ENCODE measurements around the gene BASP1.
A peak's percentile ranks its signal among the peaks of the same experiment; 100 is the strongest.
"Not testable (repeated sequence)": the region's sequence is repeated elsewhere in the genome, so short reads cannot be mapped to it uniquely, and the experiment has no call there.

BASP1 gene

DNA sequence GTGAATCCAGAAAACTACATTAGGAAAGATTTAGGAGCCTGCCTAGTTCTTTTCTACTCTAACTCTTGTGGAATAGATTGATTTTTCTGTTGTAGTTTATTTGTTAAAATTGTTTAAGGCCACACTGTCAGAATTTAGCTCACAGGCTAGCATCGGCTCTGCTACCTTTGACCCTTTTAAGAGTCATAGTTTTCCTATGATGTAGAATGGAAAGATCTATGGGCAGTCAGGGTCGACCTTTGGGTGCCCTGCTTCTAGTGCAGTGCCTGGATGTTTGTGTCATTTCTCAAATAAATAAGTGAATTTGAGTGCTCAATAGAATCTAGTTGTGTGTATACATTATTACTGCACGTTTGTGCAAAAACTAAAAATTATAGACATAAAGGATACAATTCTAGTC, 38.7 kb downstream of the BASP1 start:
- no peak for DNase-seq (ENCODE audit: low spot score)

DNA sequence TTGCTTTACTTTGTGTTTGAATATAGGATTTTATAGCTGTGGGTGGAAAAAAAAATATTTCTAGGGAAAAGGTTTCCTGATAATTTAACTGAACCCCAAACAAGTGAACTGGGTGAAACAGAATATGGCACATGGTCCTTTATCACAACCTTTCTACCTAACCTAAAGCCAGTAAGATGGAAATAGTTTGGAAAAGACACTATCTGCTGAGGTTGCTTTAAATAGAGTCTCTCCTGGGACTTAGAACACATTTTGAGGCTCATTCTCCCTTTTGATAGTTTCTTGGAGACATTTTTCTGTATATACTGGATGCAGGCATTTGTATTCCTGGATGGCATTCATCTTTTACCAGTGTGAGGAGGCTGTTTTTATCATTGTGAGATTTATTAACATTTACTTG, 39.4 kb downstream of the BASP1 start:
- no peak for DNase-seq (ENCODE audit: low spot score)

DNA sequence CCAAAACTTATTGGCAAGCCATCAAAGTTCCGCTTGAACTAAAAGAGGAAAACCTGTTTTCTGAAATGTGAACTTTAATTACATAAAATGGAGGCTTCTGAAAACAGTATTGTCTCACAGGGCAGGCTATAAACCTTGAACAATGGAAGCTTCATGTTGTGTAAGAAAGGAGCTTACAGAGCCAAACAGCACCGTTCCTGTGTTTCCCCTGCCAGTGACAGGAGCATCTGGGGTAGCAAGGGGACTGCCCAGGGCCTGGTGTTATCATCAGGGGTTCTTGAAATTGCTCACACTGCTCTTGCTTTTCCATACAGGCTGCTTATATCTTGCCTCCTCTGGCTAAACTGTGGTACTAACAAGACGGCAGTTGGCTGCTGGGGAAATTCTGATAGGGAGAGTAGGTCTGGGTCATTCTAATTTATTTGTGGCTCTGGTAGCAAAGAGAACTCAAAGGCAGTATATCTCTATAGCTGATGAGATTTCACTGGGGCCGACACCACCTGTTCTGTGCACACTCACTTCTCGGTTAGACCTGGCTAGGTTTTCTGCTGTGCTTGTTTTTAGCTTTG, 40.4 kb downstream of the BASP1 start:
- no peak for DNase-seq (ENCODE audit: low spot score)

DNA sequence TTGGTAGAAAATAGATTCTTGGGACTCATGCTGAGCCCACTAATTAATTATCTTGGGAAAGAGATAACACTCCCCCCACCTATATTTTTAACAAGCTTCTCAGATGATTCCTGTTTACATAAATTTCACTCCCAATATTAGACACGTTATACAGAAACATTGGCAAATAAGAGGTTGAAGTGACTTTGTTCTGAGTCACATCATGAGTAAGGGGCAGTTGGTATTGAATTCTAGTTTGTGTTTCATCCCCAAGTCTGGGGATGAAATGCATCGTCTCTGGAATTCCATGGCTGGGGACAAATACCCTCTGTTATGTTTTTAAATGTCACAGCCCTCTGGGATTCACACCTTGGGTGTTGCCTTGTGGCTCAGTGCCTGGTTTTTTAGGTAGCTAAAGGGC, 41.0 kb downstream of the BASP1 start:
- no peak for DNase-seq (ENCODE audit: low spot score)

DNA sequence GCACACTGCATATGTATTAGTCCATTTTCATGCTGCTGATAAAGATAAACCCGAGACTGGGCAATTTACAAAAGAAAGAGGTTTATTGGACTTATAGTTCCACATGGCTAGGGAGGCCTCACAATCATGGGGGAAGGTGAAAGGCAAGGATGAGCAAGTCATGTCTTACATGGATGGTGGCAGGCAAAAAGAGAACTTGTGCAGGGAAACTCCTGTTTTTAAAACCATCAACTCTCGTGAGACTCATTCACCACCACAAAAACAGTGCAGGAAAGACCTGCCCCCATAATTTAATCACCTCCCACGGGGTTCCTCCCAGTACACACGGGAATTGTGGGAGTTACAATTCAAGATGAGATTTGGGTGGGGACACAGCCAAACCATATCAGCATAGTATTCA, 41.6 kb downstream of the BASP1 start:
- not testable (repeated sequence) for DNase-seq (ENCODE audit: low spot score)

DNA sequence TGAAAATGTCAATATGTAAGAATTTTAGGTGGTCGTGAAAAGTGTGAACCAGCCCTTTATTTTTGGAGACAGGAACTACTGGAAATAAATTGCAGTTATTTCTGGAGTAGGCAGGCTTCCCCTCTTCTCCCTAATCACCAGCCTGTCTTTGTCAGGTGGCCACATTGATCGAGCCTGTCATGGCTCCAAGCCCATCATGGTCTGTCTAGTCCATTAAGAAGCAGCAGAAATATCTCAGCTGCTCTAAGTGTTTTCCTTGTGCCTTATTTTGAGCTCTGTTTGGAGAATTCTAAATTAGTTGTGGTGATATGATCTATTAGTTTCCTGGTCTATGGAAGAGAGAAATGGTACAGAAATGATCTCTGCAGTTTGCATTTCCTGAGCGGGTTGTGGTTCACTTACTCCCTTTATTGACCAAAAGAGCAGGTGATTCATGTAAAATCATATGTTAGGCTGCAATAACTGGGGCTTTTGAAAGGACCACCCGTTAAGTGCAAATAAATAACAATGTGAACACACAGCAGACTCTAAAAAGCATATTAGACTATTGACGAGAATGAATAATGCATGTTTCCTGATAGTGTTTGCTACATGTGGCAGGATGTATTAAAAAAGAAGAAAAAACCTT, 42.3 kb downstream of the BASP1 start:
- DNase-seq (ENCODE audit: low spot score) = no peak

DNA sequence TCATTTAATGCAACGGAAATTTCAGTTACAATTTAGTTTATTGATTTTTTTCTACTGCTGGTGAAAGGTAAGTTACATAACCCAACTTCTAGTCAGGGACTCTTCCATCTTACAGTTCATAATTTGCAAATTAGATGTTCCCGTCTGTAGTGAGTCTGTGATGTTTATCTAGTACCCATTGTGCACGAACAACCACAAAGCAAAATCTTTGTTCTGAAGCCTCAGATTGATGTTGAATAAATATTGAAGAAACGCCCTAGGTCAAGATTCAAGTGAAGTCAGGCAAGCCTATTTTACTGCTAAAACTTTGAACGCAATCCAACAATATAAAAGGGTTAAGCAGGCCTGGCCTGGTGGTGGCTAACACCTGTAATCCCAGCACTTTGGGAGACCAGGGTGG, 43.1 kb downstream of the BASP1 start:
- DNase-seq (ENCODE audit: low spot score) = no peak

DNA sequence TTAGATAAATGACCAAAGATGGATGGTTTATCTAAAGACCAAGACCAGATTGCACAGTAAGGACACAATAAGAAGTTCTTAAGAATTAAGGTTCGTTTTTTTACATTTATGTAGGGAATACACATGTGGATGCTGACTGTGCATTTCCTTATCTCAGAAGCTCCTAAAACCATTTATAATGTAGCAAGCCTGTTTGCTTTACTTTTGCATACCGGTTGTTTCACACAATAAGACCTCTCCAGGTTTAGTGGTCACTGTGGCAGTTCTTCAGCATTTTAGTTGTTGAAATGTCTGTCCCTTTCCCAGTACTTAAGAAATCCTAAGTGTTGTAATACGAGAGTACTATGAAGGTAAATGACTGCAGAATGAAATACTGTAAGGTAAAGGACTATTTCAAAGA, 43.6 kb downstream of the BASP1 start:
- DNase-seq (ENCODE audit: low spot score) = no peak

DNA sequence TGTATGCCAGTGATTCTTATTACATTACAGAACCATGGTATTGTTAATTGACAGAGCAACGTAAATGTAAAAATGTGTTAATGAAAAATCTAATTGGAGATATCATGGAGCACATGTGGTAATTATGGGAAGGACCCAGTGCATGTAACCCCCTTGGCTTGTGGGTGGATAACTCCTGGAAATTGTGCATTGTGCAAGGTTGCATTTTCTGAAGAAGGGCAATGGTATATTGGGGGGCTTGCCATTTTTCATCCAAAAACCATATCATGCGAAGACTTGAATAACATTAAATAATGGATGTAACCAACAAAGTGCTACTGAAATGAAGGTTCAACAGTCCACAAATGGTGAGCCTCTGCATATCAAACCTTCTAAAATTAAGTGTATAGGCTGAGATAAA, 47.6 kb downstream of the BASP1 start:
- no peak for DNase-seq (ENCODE audit: low spot score)

DNA sequence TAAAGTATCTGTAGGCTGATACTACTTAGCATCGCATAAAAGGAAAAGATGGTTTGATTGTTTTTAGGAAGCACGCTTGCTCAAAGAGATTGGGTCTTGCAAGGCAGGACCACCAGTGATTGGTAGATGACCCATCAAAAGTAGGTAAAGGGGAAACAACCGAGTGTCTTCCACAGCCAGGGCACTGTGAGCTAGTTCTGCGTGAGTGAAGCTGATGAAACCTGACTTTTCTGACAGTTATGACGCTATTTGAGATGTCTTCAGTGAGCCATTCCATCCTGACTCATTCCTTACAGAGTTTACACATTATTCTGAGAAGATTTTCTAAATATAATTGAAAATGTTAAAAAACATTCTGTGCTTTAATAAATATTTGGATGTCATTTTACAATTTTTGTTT, 49.7 kb downstream of the BASP1 start:
- DNase-seq (ENCODE audit: low spot score) = no peak

DNA sequence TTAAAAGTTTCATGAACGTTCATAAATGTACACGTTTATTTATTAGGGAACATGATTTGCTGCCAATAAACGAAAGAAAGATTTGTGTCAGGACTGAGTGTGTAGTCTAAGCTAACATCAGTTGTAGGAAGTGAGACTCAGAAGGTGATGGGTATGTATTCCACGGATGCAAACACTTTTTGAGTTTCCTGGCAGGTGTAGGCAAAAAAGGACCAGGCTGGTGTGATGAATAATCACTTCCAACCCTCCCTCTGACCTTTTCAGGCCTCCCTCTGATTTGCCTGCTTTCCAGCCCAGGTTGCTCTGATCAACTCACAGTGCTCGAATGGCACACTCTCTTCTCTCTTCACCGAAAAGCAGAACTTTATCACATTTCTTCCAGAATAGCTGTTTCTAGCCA, 51.8 kb downstream of the BASP1 start:
- DNase-seq (ENCODE audit: low spot score) = no peak

DNA sequence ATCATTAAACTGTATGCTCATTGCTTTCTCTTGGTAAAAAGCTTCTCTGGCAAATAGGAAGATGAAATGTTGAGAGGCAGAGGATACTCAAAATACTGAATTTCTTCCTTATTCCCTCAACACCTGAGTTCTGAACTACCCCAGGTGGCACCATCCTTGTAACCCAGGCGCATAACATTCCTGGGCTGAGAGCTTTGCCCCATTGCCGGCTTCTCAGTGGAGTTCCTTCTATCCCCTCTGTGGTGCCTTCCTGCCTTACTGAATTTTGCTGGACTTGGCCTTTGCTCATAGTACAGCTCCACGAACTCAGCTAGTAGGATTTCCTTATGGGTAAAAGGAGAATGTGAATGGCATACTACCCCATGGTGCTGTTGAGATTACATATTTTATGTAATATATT, 54.7 kb downstream of the BASP1 start:
- no peak for DNase-seq (ENCODE audit: low spot score)

DNA sequence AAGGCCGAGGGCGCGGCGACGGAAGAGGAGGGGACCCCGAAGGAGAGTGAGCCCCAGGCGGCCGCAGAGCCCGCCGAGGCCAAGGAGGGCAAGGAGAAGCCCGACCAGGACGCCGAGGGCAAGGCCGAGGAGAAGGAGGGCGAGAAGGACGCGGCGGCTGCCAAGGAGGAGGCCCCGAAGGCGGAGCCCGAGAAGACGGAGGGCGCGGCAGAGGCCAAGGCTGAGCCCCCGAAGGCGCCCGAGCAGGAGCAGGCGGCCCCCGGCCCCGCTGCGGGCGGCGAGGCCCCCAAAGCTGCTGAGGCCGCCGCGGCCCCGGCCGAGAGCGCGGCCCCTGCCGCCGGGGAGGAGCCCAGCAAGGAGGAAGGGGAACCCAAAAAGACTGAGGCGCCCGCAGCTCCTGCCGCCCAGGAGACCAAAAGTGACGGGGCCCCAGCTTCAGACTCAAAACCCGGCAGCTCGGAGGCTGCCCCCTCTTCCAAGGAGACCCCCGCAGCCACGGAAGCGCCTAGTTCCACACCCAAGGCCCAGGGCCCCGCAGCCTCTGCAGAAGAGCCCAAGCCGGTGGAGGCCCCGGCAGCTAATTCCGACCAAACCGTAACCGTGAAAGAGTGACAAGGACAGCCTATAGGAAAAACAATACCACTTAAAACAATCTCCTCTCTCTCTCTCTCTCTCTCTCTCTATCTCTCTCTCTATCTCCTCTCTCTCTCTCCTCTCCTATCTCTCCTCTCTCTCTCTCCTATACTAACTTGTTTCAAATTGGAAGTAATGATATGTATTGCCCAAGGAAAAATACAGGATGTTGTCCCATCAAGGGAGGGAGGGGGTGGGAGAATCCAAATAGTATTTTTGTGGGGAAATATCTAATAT, 58.1 kb downstream of the BASP1 start:
- no peak for DNase-seq (ENCODE audit: low spot score)

DNA sequence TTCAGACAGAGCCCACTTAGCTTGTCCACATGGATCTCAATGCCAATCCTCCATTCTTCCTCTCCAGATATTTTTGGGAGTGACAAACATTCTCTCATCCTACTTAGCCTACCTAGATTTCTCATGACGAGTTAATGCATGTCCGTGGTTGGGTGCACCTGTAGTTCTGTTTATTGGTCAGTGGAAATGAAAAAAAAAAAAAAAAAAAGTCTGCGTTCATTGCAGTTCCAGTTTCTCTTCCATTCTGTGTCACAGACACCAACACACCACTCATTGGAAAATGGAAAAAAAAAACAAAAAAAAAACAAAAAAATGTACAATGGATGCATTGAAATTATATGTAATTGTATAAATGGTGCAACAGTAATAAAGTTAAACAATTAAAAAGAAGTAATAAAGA, 59.0 kb downstream of the BASP1 start:
- no peak for DNase-seq (ENCODE audit: low spot score)

DNA sequence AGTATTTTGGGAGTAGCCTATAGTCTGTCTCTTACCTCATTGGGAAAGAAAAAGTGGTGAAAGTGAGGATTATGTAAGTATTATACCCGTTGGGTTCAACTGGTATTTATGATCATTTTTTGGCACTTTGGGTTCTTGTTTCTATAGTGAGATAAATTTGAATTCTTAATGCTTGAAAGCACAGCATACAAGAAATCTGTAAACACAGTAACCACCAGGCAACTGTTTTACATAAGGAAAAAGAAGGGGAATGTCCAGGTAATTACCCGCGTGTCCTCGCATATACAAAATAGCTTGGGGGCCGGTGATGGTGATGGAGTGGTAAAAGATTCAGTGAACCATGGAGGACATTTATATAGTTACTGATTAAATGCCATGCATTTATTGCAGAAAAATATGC, 60.5 kb downstream of the BASP1 start:
- no peak for DNase-seq (ENCODE audit: low spot score)

DNA sequence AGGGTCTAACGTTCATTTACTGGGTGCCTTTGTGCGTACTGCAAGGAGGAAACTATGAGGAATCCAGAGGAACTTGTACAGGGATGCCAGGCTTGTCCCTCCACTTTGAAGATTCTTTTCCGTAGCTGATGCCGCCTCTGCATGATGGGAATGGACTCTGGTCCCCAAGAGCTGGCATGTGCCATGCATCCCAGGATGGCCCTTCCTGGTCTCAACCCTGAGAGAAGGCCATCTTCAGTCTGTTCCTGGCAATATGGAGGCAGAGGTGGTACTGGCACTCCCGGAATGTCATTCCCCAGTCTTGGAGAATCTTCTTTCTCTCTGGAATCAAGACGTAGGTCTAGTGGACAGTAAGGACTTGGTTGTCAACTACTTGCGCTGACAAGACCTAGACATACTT, 61.5 kb downstream of the BASP1 start:
- DNase-seq (ENCODE audit: low spot score) = no peak

DNA sequence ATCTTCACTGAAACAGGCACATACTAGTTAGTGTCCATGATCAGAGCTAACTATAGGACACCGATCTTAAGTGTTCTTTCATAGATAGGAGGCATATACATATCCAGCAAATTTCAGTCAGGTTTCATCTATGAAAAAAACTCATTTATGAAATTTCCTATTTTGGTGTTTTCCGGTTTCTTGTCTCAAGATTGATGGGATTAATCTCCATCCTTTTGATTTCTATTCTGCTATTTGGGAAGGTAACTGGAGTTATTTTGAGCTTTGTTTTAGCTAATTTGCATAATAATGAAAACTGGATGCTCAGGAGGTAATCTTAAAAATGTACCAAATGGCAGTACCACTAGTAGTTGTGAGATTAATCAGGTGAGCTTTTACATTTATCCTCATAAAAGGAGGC, 62.1 kb downstream of the BASP1 start:
- no peak for DNase-seq (ENCODE audit: low spot score)

DNA sequence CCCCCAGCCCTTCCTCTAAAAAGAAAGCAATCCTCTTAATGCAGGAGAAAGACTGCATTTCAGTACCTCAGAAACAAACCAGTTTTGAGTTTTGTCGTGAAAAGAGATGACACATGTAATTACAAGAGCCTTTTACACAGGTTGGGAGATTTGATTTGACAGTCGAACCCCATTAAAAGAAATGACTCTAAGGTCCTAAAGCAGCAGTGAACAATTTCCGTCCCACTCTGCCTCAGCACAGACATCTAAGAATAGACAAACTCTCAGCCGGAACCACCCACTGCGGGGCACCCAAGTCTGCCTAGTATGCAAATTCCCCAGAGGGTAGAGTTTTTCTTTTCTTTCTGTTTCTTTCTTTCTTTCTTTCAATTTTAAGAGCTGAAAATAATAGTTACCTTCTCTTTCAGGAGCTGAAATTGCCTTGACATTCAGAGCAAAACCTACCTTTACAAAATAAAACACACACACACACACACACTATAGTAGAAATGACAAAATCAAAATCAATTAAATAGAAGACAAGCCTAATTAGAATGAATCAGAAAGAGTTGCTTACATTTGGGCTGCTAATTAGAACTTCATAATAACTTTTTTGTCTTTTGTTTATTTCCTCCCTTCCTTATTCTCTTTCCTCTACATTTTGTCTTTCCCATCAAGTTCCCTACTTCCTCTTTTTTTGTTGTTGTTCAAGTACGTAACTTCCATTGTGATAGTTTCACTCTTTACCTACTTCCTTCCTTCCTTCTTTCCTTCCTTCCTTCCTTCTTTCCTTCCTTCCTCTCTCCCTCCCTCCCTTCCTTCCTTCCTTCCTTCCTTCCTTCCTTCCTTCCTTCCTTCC, 65.1 kb downstream of the BASP1 start:
- DNase-seq (ENCODE audit: low spot score) = peak; percentile 36

DNA sequence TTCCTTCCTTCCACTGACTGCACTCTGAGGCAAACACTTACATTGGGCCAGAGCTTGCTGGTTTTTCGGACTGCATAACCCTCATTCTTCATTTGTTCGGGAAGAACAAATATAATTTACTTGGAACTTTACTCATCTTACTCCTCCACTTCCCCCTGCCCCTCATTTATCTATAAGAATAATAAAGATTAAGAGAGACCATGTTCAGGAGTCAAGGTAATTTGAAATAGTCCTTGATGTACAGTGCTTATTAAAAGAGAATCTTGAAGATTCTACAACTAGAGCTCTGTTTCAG, 65.6 kb downstream of the BASP1 start:
- no peak for DNase-seq (ENCODE audit: low spot score)

DNA sequence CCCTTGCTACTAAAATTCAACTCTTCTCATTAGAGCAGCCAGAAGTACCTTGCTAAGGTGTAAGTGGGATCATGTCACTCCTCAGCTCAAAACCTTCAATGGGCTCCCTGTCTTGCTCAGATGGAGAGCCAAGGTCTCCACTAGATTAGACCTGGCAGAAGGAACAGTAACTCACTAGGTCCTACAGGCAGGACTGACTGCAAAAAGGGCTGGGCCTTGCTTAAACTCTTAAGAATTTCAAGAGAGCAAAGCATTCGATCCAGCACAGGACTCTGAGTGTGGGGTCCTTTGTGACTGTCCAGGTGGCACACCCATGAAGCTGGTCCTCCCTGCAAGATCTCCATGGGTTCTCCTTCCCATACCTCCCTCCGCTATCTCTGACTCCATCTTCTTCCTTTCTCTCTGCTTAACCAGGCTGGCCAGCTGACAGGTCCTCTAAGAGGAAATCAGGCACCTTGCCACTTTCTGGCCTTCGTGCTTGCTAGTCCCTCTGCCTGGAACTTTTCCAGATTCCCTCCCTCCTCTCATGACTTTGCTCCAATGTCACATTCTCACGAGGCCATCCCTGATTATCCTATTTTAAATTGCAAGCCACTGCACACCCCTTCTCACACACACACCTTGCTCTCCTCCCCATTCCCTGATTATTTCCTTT, 70.2 kb downstream of the BASP1 start:
- no peak for DNase-seq (ENCODE audit: low spot score)

DNA sequence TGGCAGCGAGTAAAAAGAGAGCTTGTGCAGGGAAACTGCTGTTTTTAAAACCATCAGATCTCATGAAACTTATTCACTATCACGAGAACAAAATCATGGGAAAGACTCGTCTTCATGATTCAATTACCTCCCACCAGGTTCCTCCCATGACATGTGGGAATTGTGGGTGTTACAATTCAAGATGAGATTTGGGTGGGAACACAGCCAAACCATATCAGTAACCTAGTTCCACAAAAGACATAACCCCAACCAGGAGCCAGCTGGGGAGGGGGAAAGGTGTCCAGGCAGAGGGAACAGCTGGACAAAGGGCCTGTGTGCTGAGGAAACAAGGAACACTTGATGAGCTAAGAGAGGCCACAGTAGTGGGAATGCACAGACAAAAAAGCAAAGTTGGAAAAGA, 71.1 kb downstream of the BASP1 start:
- DNase-seq (ENCODE audit: low spot score) = no peak

All from pons (tissue), 1 donor.